GM15510 (cell line): ENCODE measurements around the gene PDGFB.

Experiments used
- POLR2A ChIP-seq: IDR thresholded peaks from 3 replicates; pipeline ENCODE4 v1.6.1; 2011; ENCODE audit warnings: borderline replicate concordance; ENCODE audit not compliant: insufficient read length; ENCODE audit errors: extremely low read depth

The PDGFB gene

GRCh38 chr22:39281126-39281525 lies 36.3 kb upstream of the PDGFB start:
- TF ChIP-seq POLR2A: no peak

GRCh38 chr22:39280250-39280649 lies 35.5 kb upstream of the PDGFB start:
- TF ChIP-seq POLR2A: no peak

GRCh38 chr22:39279170-39279850 lies 34.5 kb upstream of the PDGFB start:
- no peak for TF ChIP-seq POLR2A

- no peak for TF ChIP-seq POLR2A
These were observed 33.3 kb upstream of the PDGFB start for GRCh38 chr22:39278040-39278439.

- no peak for TF ChIP-seq POLR2A
These were observed 32.4 kb upstream of the PDGFB start for GRCh38 chr22:39277142-39277607.

- no peak for TF ChIP-seq POLR2A
These were observed 31.8 kb upstream of the PDGFB start for GRCh38 chr22:39276440-39277141.

GRCh38 chr22:39275814-39276439 lies 31.1 kb upstream of the PDGFB start:
- TF ChIP-seq POLR2A: no peak

- no peak for TF ChIP-seq POLR2A
These were observed 29.4 kb upstream of the PDGFB start for GRCh38 chr22:39273950-39274887.

GRCh38 chr22:39270792-39271191 lies 26.0 kb upstream of the PDGFB start:
- no peak for TF ChIP-seq POLR2A

GRCh38 chr22:39270280-39270679 lies 25.5 kb upstream of the PDGFB start:
- no peak for TF ChIP-seq POLR2A

GRCh38 chr22:39269095-39269790 lies 24.5 kb upstream of the PDGFB start:
- TF ChIP-seq POLR2A: no peak

- no peak for TF ChIP-seq POLR2A
These were observed 23.9 kb upstream of the PDGFB start for GRCh38 chr22:39268645-39269044.

- no peak for TF ChIP-seq POLR2A
These were observed 23.2 kb upstream of the PDGFB start for GRCh38 chr22:39267974-39268373.
